K562 (cell line): ENCODE data around the gene LRP1. TPM values are rescaled to one million over a fixed set of nuclear protein-coding genes. Genes with fewer than 3 reads are reported as not detected.
A peak's percentile ranks its signal among the peaks of the same experiment; 100 is the strongest.

Experiments
- ARHGAP35 ChIP-seq: fragments of 450-650 bp; IDR thresholded peaks from 2 replicates; pipeline ENCODE4 v1.6.1; 2018; ENCODE audit not compliant: partially characterized antibody
- GATAD2A ChIP-seq: fragments of 450-650 bp; IDR thresholded peaks from 2 replicates; pipeline ENCODE4 v1.6.1; 2017
- MCM7 ChIP-seq, 2 experiments: fragments of 450-650 bp; IDR thresholded peaks; 2 replicates each; pipeline ENCODE4 v1.6.1; 2016 to 2018
- MTA3 ChIP-seq: fragments of 450-650 bp; formaldehyde crosslinking; IDR thresholded peaks from 2 replicates; pipeline ENCODE4 v1.6.1; 2017; ENCODE audit warnings: mild to moderate bottlenecking, borderline replicate concordance
- NFE2 ChIP-seq: IDR thresholded peaks from 2 replicates; pipeline ENCODE4 v1.6.1; 2014; ENCODE audit warnings: antibody characterized with exemption, low read depth
- STAT6 ChIP-seq: sonication (generic); formaldehyde crosslinking; IDR thresholded peaks from 2 replicates; pipeline ENCODE4 v1.8.1; 2023; ENCODE audit warnings: mild to moderate bottlenecking, missing genetic modification reagents
- TCFL5 ChIP-seq: fragments of 250-450 bp; sonication (Bioruptor Pico); conservative IDR thresholded peaks from 2 replicates; pipeline ENCODE4 v1.6.1; 2021; ENCODE audit warnings: mild to moderate bottlenecking, moderate library complexity, matching md5 sums
- TEAD2 ChIP-seq: fragments of 450-650 bp; IDR thresholded peaks from 2 replicates; pipeline ENCODE4 v1.6.1; 2016; ENCODE audit warnings: missing genetic modification characterization, control low read depth, missing compliant biosample characterization
- THRB ChIP-seq: fragments of 450-650 bp; formaldehyde crosslinking; conservative IDR thresholded peaks from 2 replicates; pipeline ENCODE4 v1.4.0; 2022; ENCODE audit warnings: mild to moderate bottlenecking, missing genetic modification characterization
- TRIM25 ChIP-seq: fragments of 450-650 bp; IDR thresholded peaks from 2 replicates; pipeline ENCODE4 v1.7.0; 2016; ENCODE audit warnings: borderline replicate concordance
- USF1 ChIP-seq: sonication (generic); formaldehyde crosslinking; IDR thresholded peaks from 2 replicates; pipeline ENCODE4 v1.9.0; 2022; ENCODE audit warnings: mild to moderate bottlenecking, missing genetic modification reagents
- ZNF143 ChIP-seq: sonication (generic); formaldehyde crosslinking; IDR thresholded peaks from 2 replicates; pipeline ENCODE4 v1.9.0; 2022; ENCODE audit warnings: mild to moderate bottlenecking, missing genetic modification reagents
- ZNF707 ChIP-seq: fragments of 250-450 bp; sonication (Bioruptor Pico); conservative IDR thresholded peaks from 2 replicates; pipeline ENCODE4 v1.8.0; 2022; ENCODE audit warnings: inconsistent platforms, mild to moderate bottlenecking, moderate library complexity
- polyA plus RNA-seq, 8 experiments: library from polyadenylated mRNA; depleted of rRNA in 4 of 8; stranded (reverse) in 5 of 8; unstranded in 3 of 8; fragments of >200 nt; fragmentation: Nextera tagmentation in 2 of 8; fragmentation: Illumina TruSeq in 1 of 8; extraction: Ambion mirVana in 2 of 8; extraction: Trizol in 1 of 8; gene quantifications; 2 replicates each; pipeline versions ENCODE4 v1.2.1 to v1.2.3, GENCODE V29; 2011 to 2014; ENCODE audit warnings: inconsistent platforms in 1 of 8, missing spikeins in 1 of 8
- total RNA-seq, 7 experiments: library from RNA; depleted of rRNA in 6 of 7; stranded (reverse); fragments of >200 nt in 6 of 7; fragmentation: Illumina TruSeq in 2 of 7; extraction: Trizol in 2 of 7; gene quantifications; 2 replicates each; pipeline versions ENCODE4 v1.2.1 to v1.2.3, GENCODE V29; 2011 to 2021; ENCODE audit warnings: low replicate concordance in 1 of 7

LRP1 gene
- total and polyA plus RNA-seq, 9 of the 15 experiments (the other 6 are each of a cell fraction or from before 2014, with no cell fraction given): 0.04 to 0.64 (median 0.19) TPM; not detected in 2

- peak; percentile 44; the same call in 1 of the 2 replicates for TF ChIP-seq TRIM25
- no peak; the same call in 1 of the 2 replicates for TF ChIP-seq MTA3
- TF ChIP-seq STAT6 (CRISPR knock-in tag): no peak
- no peak for TF ChIP-seq USF1
- TF ChIP-seq MCM7 (IDR thresholded peaks at IDR 0.05): no peak
- no peak for TF ChIP-seq ZNF707 (CRISPR knock-in tag)
- peak; percentile 86 for TF ChIP-seq THRB (CRISPR knock-in tag)
- no peak for TF ChIP-seq TEAD2
- peak; percentile 30; the same call in 1 of the 2 replicates for TF ChIP-seq GATAD2A
- TF ChIP-seq TCFL5 (CRISPR knock-in tag): no peak
- 0 out of 2 replicates have a peak, but pooled peaks have one; percentile 22 for TF ChIP-seq ZNF143 (CRISPR knock-in tag)
- TF ChIP-seq NFE2: no peak
- peak; percentile 4 for TF ChIP-seq ARHGAP35
Observed at GRCh38 chr12:57111031-57111734, 17.1 kb upstream of the LRP1 start, which contains the start of gene STAT6 (continued).
